ENCODE data around the gene ENKD1.
A peak's percentile ranks its signal among the peaks of the same experiment; 100 is the strongest.

ENKD1 gene, protein sequence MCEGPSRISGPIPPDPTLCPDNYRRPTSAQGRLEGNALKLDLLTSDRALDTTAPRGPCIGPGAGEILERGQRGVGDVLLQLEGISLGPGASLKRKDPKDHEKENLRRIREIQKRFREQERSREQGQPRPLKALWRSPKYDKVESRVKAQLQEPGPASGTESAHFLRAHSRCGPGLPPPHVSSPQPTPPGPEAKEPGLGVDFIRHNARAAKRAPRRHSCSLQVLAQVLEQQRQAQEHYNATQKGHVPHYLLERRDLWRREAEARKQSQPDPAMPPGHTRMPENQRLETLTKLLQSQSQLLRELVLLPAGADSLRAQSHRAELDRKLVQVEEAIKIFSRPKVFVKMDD

DNA sequence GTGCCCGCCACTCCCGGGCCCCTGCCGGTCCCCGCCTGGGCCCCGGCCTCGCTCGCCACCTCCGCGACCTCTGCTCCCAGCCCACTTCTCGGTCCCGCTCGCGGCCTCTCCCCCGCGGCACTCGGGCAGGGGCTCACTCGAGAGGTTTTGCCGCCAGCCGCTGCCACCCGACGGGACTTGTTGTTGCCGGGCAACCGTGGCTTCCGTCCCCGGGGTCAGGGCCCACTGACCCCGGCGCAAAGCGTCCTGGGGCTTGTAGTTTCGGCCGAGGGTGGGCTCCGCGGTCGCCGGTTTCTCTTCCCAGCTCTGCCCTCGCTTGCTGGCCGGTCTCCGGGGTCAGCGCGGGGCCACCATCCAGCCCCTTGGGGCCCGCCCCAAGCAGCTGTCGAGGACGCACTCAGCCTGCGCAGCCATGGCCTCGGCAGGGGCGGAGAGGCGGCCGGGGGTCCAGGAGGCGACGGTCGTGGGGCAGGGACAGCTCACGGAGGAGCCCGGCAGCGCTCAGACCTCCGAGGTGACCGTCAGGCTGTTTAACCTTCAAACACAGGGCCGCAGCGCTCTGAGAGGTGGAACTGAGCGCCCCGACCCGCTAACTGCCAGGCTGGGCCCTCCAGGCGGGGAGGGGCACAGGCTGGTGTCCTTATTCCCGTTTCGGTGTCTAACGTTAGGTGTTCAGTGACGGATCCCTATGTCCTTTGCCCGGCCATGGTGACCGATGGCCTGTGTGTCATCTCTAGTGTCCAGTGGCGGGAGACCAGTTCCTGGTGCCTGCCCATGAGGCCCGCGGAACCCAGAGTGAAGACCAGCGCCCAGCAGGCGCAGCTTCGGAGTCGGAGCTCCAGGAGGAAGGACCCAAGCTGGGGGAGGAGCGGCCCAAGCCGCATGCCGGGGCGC lies at the start of gene ENKD1, which contains the start of gene C16orf86:
TSS of gene ENKD1 (minus strand) at position 192 of the 894 bp plus-strand sequence. CDS start 308 bp downstream, outside the sequence.
TSS of gene C16orf86 (plus strand) at position 256 of the 894 bp plus-strand sequence. CDS start at position 413, 157 bp downstream.
- peak; percentile 82 to 86 for DNase-seq
- TF ChIP-seq GATA1 (IDR thresholded peaks at IDR 0.05; ENCODE audit: low read depth, low read length) (no peak), POLR2A (IDR thresholded peaks at IDR 0.05; ENCODE audit: low read length) (no peak)

DNA sequence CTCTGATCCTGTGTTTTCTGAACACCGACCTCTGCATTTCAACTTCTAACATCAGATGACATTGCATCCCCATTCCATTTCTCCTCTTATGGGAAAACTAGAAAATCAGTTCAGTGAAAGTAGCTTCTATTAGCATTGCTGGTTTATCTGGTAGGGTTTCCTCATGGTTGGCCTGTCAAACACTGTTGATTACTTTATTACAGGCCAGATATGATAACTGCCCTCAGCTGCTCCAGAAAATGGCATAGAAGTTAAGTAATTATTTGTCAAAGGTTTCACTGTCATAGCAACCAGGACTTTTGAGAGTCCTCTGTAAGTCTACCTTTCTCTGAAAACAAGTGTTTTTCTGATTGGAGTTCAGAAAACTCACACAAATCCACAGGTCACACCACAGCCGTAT lies 49.5 kb upstream of the ENKD1 start:
- DNase-seq: no peak
- no peak for TF ChIP-seq GATA1 (IDR thresholded peaks at IDR 0.05; ENCODE audit: low read depth, low read length)
- TF ChIP-seq POLR2A (IDR thresholded peaks at IDR 0.05; ENCODE audit: low read length): no peak

DNA sequence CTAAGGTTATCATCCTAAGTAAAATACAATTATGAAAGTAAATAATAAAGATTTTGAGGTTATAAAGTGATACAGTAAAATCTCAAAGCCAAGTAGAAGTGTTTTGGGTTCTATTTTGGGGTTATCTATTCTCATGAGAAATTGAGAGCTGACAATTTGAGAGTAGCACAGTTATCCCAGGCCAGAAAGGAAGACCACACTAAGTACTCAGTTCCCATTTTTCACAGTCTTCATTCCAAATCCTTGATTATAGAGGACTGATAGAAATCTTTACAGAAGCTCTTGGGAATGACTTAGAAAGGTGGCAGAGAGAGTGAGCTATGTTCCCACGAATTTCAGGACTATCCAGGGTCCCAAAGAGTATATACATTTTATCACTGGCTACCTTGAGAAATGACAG lies 48.0 kb upstream of the ENKD1 start:
- no peak for DNase-seq
- no peak for TF ChIP-seq GATA1 (IDR thresholded peaks at IDR 0.05; ENCODE audit: low read depth, low read length)
- no peak for TF ChIP-seq POLR2A (IDR thresholded peaks at IDR 0.05; ENCODE audit: low read length)

DNA sequence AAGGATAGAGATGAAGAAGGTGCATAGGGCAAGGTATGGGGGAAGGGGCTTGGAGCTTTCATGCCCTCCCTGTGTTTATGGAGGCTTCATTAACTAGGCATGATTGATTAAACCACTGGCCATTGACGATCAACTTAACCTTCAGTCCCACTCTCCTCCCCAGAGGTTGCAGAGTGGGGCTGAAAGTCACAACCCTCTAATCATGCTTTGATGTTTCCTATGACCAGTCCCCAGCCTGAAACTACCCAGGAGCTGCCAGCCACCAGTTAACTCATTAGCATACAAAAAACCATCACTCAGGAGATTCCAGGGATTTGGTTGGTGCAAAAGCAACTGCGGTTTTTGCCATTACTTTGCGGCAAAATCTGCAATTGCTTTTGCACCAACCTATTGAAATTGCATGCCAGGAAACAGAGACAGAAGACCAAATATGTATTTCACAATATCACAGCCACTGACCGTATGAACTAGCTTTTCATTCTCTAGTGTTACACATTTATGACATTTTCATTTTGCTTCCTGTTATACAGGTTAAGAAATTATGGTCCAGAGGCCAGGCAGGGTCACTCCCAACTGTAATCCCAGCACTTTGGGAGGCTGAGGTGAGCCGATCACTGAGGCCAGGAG lies 47.2 kb upstream of the ENKD1 start:
- TF ChIP-seq GATA1 (IDR thresholded peaks at IDR 0.05; ENCODE audit: low read depth, low read length): no peak
- TF ChIP-seq POLR2A (IDR thresholded peaks at IDR 0.05; ENCODE audit: low read length): no peak
- no peak for DNase-seq

DNA sequence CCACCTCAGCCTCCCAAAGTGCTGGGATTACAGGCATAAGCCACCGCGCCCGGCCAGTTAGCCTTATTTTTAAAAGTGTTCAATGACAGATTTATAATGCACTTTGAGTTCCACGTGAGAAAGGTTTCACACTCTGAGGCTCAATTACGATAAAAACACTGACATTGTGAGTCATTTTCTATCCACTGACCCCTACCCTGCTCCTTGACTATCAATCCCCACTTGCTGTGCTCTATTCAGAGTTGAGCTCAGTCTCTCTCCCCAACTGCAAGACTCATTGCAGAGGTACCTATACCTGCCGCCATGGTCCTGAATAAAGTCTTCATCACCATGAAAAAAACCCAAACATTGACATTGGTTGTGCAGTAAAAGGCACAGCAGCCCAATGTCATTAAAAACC lies 44.1 kb upstream of the ENKD1 start:
- TF ChIP-seq POLR2A (IDR thresholded peaks at IDR 0.05; ENCODE audit: low read length) (no peak), GATA1 (IDR thresholded peaks at IDR 0.05; ENCODE audit: low read depth, low read length) (no peak)
- DNase-seq: no peak

DNA sequence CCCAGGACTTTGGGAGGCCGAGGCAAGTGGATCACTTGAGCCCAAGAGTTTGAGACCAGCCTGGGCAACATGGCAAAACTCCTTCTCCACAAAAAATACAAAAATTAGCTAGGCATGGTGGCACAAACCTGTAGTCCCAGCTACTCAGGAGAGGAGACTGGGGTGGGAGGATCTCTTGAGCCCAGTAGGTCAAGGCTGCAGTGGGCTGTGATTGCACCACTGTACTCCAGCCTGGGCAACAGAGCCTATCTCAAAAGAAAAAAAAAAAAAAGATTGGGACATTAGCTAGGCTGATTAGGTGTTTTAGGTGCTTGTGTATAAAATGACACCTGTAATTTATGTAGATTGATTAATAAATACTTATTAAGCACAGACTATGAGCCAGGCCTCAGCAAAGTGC lies 42.5 kb upstream of the ENKD1 start:
- TF ChIP-seq POLR2A (IDR thresholded peaks at IDR 0.05; ENCODE audit: low read length): no peak
- TF ChIP-seq GATA1 (IDR thresholded peaks at IDR 0.05; ENCODE audit: low read depth, low read length): no peak
- no peak for DNase-seq

DNA sequence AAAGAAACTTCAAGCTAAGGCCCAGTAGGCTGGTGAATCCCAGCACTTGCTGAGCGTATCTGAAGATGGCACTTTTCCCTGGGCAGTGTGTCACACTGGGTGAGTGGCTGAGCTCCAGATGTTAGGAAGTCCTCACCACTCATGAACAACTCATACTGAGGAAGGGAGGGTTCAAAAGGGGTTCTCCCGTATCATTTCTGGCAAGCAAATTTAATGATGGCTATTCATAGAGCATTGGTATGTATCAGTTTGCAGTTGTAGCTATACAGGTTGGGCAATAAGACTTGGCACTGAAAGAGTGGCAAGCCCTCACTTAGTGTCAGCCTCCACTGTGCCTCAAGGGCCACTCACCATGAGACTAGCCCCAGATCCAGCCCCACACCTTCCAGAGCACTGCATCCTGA lies 41.8 kb upstream of the ENKD1 start:
- no peak for DNase-seq
- no peak for TF ChIP-seq GATA1 (IDR thresholded peaks at IDR 0.05; ENCODE audit: low read depth, low read length)
- no peak for TF ChIP-seq POLR2A (IDR thresholded peaks at IDR 0.05; ENCODE audit: low read length)

DNA sequence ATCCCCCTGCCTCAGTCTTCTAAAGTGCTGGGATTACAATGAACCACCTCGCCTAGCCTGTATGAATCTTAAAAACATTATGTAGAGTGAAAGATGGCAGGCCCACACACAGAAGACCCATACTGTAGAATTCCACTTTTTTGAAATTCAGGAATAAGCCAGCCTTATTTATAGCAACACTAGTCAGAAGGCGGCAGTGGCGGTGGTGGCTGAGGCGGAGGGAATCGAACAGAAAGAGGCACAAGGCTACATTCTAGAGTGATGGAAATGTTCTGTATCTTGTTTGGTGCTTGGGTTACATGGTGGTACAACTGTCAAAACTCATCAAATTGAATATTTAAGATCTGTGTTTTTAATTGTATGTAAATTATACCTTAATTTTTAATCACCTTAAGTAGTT lies 41.2 kb upstream of the ENKD1 start:
- DNase-seq: no peak
- TF ChIP-seq GATA1 (IDR thresholded peaks at IDR 0.05; ENCODE audit: low read depth, low read length): no peak
- no peak for TF ChIP-seq POLR2A (IDR thresholded peaks at IDR 0.05; ENCODE audit: low read length)

DNA sequence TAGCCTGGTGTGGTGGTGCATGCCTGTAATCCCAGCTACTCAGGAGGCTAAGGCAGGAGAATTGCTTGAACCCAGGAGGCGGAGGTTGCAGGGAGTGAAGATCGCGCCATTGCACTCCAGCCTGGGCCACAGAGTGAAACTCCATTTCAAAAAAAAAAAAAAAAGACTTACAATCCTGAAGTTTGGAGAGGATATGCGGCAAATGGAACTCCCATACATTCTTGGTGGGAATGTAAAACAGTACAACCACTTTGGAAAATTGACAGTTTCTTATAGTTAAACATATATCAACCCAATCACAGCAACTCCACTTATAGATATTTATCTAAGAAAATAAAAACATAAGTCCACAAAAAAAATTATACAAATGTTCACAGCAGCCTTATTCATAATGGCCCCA lies 40.7 kb upstream of the ENKD1 start:
- no peak for DNase-seq
- no peak for TF ChIP-seq GATA1 (IDR thresholded peaks at IDR 0.05; ENCODE audit: low read depth, low read length)

DNA sequence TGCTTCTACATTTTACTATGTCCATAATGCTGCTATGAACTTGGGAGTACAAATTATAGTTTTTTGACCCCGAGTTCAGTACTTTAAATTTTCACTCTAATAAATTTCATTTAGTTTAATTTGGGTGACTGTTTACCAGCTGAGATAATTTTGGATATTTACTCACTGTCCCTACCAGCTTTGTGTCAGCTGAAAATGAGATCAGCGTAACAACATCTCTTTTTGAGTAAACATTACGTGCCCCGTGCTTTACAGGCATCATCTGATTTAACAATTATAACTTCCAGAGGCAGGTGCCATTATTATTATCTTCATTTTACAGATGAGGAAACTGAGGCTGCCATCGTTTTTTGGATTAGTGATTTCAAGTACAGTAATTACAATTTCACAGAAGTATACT lies 37.6 kb upstream of the ENKD1 start:
- DNase-seq: no peak
- TF ChIP-seq POLR2A (IDR thresholded peaks at IDR 0.05; ENCODE audit: low read length) (no peak), GATA1 (IDR thresholded peaks at IDR 0.05; ENCODE audit: low read depth, low read length) (no peak)

DNA sequence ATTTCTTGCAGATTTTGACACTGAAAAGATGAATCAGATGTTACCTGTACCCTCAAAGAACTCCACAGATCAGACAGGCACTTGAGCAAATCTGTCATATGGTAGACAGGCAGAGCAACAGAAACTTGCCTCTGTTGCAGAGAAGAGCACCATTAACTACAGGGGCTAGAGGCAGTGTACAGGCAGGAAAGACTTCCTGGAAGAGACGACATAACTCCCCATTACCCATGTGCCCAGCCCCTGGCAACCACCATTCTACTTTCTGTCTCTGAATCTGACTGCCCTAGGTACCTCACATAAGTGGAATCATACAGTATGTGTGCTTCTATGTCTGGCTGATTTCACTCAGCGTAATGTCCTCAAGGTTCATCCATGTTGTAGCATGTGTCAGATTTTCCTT lies 37.1 kb upstream of the ENKD1 start:
- DNase-seq: no peak
- TF ChIP-seq POLR2A (IDR thresholded peaks at IDR 0.05; ENCODE audit: low read length) (no peak), GATA1 (IDR thresholded peaks at IDR 0.05; ENCODE audit: low read depth, low read length) (no peak)

DNA sequence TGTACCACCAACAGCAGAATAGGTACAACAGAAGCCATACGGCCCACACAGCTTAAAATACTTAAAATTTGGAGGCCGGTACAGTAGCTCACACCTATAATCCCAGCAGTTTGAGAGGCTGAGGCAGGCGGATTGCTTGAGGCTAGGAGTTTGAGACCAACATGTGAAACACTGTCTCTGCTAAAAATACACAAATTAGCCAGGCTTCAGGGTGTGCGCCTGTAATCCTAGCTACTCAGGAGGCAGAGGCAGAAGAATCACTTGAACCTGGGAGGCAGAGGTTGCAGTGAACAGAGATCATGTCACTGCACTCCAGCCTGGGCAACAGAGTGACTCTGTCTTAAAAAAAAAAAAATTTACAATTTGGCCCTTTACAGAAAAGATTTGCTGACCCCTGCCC lies 35.6 kb upstream of the ENKD1 start:
- TF ChIP-seq GATA1 (IDR thresholded peaks at IDR 0.05; ENCODE audit: low read depth, low read length) (no peak), POLR2A (IDR thresholded peaks at IDR 0.05; ENCODE audit: low read length) (no peak)
- no peak for DNase-seq

DNA sequence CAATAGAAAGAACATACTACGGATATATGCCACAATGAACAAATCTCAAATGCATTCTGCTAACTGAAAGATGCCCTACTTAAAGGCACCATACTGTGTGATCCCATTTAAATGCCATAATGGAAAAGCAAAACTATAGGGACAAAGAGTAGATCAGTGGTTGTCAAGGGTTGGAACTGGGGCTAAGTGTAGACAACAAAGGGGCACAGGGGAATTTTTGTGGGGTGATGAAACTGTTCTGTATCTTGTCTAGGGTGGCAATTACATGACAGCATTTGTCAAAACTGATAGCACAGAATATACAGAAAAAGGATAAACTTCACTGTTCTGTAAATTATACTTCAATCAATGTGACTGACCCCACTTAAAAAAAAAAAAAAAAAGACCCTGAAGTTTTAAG lies 34.9 kb upstream of the ENKD1 start:
- no peak for DNase-seq
- TF ChIP-seq POLR2A (IDR thresholded peaks at IDR 0.05; ENCODE audit: low read length) (no peak), GATA1 (IDR thresholded peaks at IDR 0.05; ENCODE audit: low read depth, low read length) (no peak)

DNA sequence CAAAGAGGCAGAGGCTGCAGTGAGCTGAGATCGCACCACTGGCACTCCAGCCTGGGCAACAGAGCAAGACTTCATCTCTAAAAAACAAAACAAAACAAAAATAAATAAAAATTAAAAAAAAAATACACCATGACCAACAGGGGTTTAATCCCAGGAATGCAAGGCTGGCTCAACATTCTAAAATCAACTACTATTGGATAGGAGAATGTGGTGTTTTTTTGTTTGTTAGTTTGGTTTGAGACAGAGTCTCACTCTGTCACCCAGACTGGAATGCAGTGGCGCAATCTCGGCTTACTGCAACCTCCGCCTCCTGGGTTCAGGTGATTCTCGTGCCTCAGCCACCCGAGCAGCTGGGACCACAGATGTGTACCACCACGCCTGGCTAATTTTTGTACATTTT lies 32.7 kb upstream of the ENKD1 start:
- peak in 1 of 2 experiments; percentile 17 for DNase-seq
- no peak for TF ChIP-seq GATA1 (IDR thresholded peaks at IDR 0.05; ENCODE audit: low read depth, low read length)

Data from erythroblast (primary cell).